Measurements from ENCODE around the gene MAIP1.
A peak's percentile ranks its signal among the peaks of the same experiment; 100 is the strongest.
"Not testable (repeated sequence)": the region's sequence is repeated elsewhere in the genome, so short reads cannot be mapped to it uniquely, and the experiment has no call there.

MAIP1 gene

GRCh38 chr2:199955339-199956061 lies at the start of gene MAIP1, which contains the start of gene TYW5:
MAIP1 (plus strand) TSS chr2:199955582; CDS start chr2:199955799, 217 bp downstream.
TYW5 (minus strand) TSS chr2:199955491; CDS start chr2:199955470, 21 bp downstream.
- DNase-seq (ENCODE audit: low read depth), result peak; percentile 88

GRCh38 chr2:199907008-199907714 lies 48.2 kb upstream of the MAIP1 start:
- DNase-seq (ENCODE audit: low read depth), result no peak

- DNase-seq (ENCODE audit: low read depth), result no peak
Measured at GRCh38 chr2:199910338-199911051, 44.9 kb upstream of the MAIP1 start.

GRCh38 chr2:199911052-199911876 lies 44.1 kb upstream of the MAIP1 start, which contains the start of gene C2orf69:
C2orf69 (plus strand) TSS chr2:199911293; CDS start chr2:199911439, 146 bp downstream.
- DNase-seq (ENCODE audit: low read depth), result peak; percentile 98

GRCh38 chr2:199911877-199912161 lies 43.6 kb upstream of the MAIP1 start:
- DNase-seq (ENCODE audit: low read depth), result no peak

GRCh38 chr2:199912553-199913114 lies 42.7 kb upstream of the MAIP1 start:
- DNase-seq (ENCODE audit: low read depth), result not testable (repeated sequence)

GRCh38 chr2:199914372-199914958 lies 40.9 kb upstream of the MAIP1 start:
- DNase-seq (ENCODE audit: low read depth), result no peak

GRCh38 chr2:199916980-199917379 lies 38.4 kb upstream of the MAIP1 start:
- DNase-seq (ENCODE audit: low read depth), result no peak

GRCh38 chr2:199922856-199923255 lies 32.5 kb upstream of the MAIP1 start:
- DNase-seq (ENCODE audit: low read depth), result peak; percentile 40

- DNase-seq (ENCODE audit: low read depth), result no peak
Measured at GRCh38 chr2:199923924-199924323, 31.5 kb upstream of the MAIP1 start.

GRCh38 chr2:199926806-199927205 lies 28.6 kb upstream of the MAIP1 start:
- no peak for DNase-seq (ENCODE audit: low read depth)

GRCh38 chr2:199928226-199928625 lies 27.2 kb upstream of the MAIP1 start:
- DNase-seq (ENCODE audit: low read depth), result no peak

- peak; percentile 45 for DNase-seq (ENCODE audit: low read depth)
Measured at GRCh38 chr2:199928626-199929025, 26.8 kb upstream of the MAIP1 start.

GRCh38 chr2:199929262-199929661 lies 26.1 kb upstream of the MAIP1 start:
- no peak for DNase-seq (ENCODE audit: low read depth)

GRCh38 chr2:199932312-199932855 lies 23.0 kb upstream of the MAIP1 start:
- no peak for DNase-seq (ENCODE audit: low read depth)

- DNase-seq (ENCODE audit: low read depth), result peak; percentile 24
Measured at GRCh38 chr2:199933466-199933865, 21.9 kb upstream of the MAIP1 start.

- DNase-seq (ENCODE audit: low read depth), result no peak
Measured at GRCh38 chr2:199936554-199936953, 18.8 kb upstream of the MAIP1 start.

GRCh38 chr2:199940373-199940772 lies 15.0 kb upstream of the MAIP1 start:
- peak; percentile 40 for DNase-seq (ENCODE audit: low read depth)

- no peak for DNase-seq (ENCODE audit: low read depth)
Measured at GRCh38 chr2:199943373-199943772, 12.0 kb upstream of the MAIP1 start.

GRCh38 chr2:199946196-199946595 lies 9.2 kb upstream of the MAIP1 start:
- DNase-seq (ENCODE audit: low read depth), result no peak

- DNase-seq (ENCODE audit: low read depth), result no peak
Measured at GRCh38 chr2:199946836-199947235, 8.5 kb upstream of the MAIP1 start.
